Measurements from ENCODE around the gene LRBA. TPM values are rescaled to one million over a fixed set of nuclear protein-coding genes. Genes with fewer than 3 reads are reported as not detected.

Gene LRBA
- total RNA-seq, 3 donors from 2014 or later, result 26.9 to 138 (median 93.7) TPM

DNA sequence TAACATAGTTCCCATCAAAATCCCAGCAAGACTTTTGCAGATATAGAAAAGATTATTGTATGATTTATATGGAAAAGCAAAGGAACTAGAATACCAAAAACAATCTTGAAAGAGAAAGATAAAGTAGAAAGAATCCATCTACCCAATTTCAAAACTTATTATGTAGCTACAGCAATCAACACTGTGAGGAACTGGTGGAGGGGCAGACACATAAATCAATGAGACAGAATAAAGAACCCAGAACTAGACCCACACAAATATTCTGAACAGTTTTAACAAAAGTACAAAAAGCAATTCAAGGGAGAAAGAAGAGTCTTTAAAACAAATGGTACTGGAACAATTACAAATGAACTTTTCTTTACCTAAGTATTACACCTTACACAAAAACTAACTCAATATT, 67.0 kb downstream of the LRBA start:
- TF ChIP-seq POLR2AphosphoS5 (IDR thresholded peaks at IDR 0.05), result no peak
- TF ChIP-seq, protein P1, sequence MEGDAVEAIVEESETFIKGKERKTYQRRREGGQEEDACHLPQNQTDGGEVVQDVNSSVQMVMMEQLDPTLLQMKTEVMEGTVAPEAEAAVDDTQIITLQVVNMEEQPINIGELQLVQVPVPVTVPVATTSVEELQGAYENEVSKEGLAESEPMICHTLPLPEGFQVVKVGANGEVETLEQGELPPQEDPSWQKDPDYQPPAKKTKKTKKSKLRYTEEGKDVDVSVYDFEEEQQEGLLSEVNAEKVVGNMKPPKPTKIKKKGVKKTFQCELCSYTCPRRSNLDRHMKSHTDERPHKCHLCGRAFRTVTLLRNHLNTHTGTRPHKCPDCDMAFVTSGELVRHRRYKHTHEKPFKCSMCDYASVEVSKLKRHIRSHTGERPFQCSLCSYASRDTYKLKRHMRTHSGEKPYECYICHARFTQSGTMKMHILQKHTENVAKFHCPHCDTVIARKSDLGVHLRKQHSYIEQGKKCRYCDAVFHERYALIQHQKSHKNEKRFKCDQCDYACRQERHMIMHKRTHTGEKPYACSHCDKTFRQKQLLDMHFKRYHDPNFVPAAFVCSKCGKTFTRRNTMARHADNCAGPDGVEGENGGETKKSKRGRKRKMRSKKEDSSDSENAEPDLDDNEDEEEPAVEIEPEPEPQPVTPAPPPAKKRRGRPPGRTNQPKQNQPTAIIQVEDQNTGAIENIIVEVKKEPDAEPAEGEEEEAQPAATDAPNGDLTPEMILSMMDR (IDR thresholded peaks at IDR 0.05), result no peak
- TF ChIP-seq POLR2A (IDR thresholded peaks at IDR 0.05), result no peak
- intact Hi-C loops (cut with DNase I; ENCODE audit: low total_unique reads), result no loop called here
- Histone ChIP-seq H3K9me3 (no peaks in the 10 kb centered on the region), H3K4me3 (no peak overlapping the region), H3K27me3 (no peaks in the 10 kb centered on the region), H3K27ac (no peak overlapping the region), H3K4me1 (no peaks in the 10 kb centered on the region), H3K36me3 (no peaks in the 10 kb centered on the region)
- DNase-seq (ENCODE audit: low spot score in 2 of 2), result no peak

DNA sequence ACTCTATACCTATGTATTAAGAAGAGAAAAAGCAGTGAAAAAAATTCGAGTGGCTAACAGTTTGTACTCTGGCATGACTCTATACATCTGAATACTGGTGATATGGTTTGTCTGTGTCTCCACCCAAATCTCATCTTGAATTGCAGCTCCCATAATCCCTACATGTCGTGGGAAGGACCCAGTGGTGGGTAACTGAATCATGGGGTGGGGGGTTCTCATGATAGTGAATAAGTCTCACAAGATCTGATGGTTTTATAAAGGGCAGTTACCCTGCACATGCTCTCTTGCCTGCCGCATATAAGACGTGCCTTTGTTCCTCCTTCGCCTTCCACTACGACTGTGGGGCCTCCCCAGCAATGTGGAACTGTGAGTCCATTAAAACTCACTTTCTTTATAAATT, 70.4 kb downstream of the LRBA start:
- H3K27me3 ChIP-seq, result no peaks in the 10 kb centered on the region
- no peak overlapping the region for H3K27ac ChIP-seq
- no peak for TF ChIP-seq POLR2AphosphoS5 (IDR thresholded peaks at IDR 0.05)
- no peak for TF ChIP-seq POLR2A (IDR thresholded peaks at IDR 0.05)
- TF ChIP-seq, protein P1 (IDR thresholded peaks at IDR 0.05), result no peak
- H3K36me3 ChIP-seq, result no peaks in the 10 kb centered on the region
- no peaks in the 10 kb centered on the region for H3K4me1 ChIP-seq
- DNase-seq (ENCODE audit: low spot score in 2 of 2), result no peak
- H3K9me3 ChIP-seq, result no peaks in the 10 kb centered on the region
- intact Hi-C loops (cut with DNase I; ENCODE audit: low total_unique reads), result no loop called here
- no peak overlapping the region for H3K4me3 ChIP-seq

DNA sequence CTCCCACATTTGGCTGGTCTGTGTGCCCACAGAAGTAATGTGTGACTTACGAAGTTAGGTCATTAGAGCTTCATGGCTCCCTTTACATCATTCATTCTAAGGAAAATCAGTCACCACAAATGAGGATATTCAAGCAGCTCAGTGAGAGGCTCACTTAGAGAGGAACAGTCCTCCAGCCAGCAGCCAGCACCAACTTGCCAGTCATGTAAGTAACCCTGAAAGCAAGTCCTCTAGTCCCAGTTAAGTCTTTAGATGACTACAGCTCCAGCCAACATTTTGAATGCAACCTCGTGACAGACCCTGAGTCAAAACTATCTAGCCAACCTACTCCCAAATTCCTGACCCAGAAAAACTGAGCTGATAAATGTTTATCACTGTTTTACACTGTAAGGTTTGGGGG, 71.3 kb downstream of the LRBA start:
- Histone ChIP-seq H3K9me3 (no peaks in the 10 kb centered on the region), H3K27ac (no peak overlapping the region), H3K4me3 (no peak overlapping the region), H3K36me3 (no peaks in the 10 kb centered on the region), H3K4me1 (no peaks in the 10 kb centered on the region), H3K27me3 (no peaks in the 10 kb centered on the region)
- no peak for DNase-seq (ENCODE audit: low spot score in 2 of 2)
- TF ChIP-seq, protein P1 (IDR thresholded peaks at IDR 0.05), result no peak
- TF ChIP-seq POLR2AphosphoS5 (IDR thresholded peaks at IDR 0.05) (no peak), POLR2A (IDR thresholded peaks at IDR 0.05) (no peak)
- intact Hi-C loops (cut with DNase I; ENCODE audit: low total_unique reads), result no loop called here

DNA sequence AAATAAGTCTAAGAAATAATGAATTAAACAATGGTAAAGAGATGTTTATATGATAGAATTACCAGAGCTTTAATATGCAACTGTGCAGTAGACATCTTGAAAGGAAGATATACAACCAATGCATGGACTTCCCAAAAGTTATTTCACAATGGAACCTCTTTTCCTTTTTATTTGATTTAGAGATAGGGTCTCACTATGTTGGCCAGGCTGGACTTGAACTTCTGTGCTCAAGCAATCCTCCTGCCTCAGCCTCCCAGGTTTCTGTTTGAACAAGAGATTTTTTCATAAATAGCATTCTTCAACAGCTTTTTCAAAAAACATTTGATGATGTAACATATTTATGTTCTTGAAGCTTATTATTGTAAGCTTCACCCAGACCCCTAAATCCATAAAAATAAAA, 72.0 kb downstream of the LRBA start:
- Histone ChIP-seq H3K36me3 (no peaks in the 10 kb centered on the region), H3K4me3 (no peak overlapping the region), H3K27me3 (no peaks in the 10 kb centered on the region), H3K9me3 (no peaks in the 10 kb centered on the region), H3K27ac (no peak overlapping the region), H3K4me1 (no peaks in the 10 kb centered on the region)
- TF ChIP-seq POLR2AphosphoS5 (IDR thresholded peaks at IDR 0.05) (no peak), POLR2A (IDR thresholded peaks at IDR 0.05) (no peak)
- TF ChIP-seq, protein P1 (IDR thresholded peaks at IDR 0.05), result no peak
- no peak for DNase-seq (ENCODE audit: low spot score in 2 of 2)
- intact Hi-C loops (cut with DNase I; ENCODE audit: low total_unique reads), result no loop called here

DNA sequence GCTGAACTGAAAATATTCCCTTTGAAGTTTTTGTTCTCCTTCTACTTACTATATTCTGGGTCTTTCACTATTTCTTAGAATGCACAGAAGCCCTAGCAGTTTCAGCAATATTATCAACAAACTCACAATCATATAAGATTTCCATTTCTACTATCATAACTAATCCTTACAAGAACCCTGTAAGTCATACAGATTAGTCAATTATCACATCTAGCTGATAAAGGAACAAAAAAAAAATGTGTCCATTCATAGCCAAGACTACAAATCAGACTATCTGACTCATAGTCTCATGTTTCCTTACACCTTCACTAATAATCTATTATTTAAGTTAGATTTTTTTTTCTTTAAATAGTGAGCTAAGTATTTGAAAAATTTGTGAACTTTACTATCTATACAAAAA, 72.5 kb downstream of the LRBA start:
- DNase-seq (ENCODE audit: low spot score in 2 of 2), result no peak
- H3K36me3 ChIP-seq, result no peaks in the 10 kb centered on the region
- H3K4me3 ChIP-seq, result no peak overlapping the region
- H3K4me1 ChIP-seq, result no peaks in the 10 kb centered on the region
- H3K27me3 ChIP-seq, result no peaks in the 10 kb centered on the region
- no peak overlapping the region for H3K27ac ChIP-seq
- no peaks in the 10 kb centered on the region for H3K9me3 ChIP-seq
- TF ChIP-seq, protein P1 (IDR thresholded peaks at IDR 0.05), result no peak
- TF ChIP-seq POLR2AphosphoS5 (IDR thresholded peaks at IDR 0.05), result no peak
- TF ChIP-seq POLR2A (IDR thresholded peaks at IDR 0.05), result no peak
- intact Hi-C loops (cut with DNase I; ENCODE audit: low total_unique reads), result no loop called here

Data from breast epithelium (tissue), 4 donors.